Activated naive CD8-positive, alpha-beta T cell treated with anti-CD3 and anti-CD28 coated beads, Interleukin-2, amount 10 ng/mL, durations not matched to agents 7 days and 5 days (primary cell): ENCODE results near the gene KLRC4. TPM values are rescaled to one million over a fixed set of nuclear protein-coding genes. Genes with fewer than 3 reads are reported as not detected.
"Not testable (repeated sequence)": the region's sequence is repeated elsewhere in the genome, so short reads cannot be mapped to it uniquely, and the experiment has no call there.

ENCODE experiments used
- ATAC-seq: fragments of 150-1000 bp; cut with Tn5 transposase; one replicate; pipeline ENCODE4 v1.10.0; 2021; ENCODE audit warnings: low read depth, moderate library complexity
- POLR2A ChIA-PET: fragments of 350-600 bp; sonication (Branson Sonifier 250); formaldehyde crosslinking; loops from one replicate; lab custom pipeline; 2021; ENCODE audit warnings: antibody characterized with exemption; lab: Charles Lee
- DNase-seq: peaks from one replicate; pipeline ENCODE4 v3.0.0; 2021
- H3K27ac Mint-ChIP-seq: one replicate; pipeline ENCODE4 v1.8.0; 2022; ENCODE audit warnings: mild to moderate bottlenecking, mixed read lengths
- H3K27me3 Mint-ChIP-seq: one replicate; pipeline ENCODE4 v1.8.0; 2022; ENCODE audit warnings: mild to moderate bottlenecking, moderate library complexity, mixed read lengths
- H3K36me3 Mint-ChIP-seq: one replicate; pipeline ENCODE4 v1.8.0; 2021; ENCODE audit warnings: mild to moderate bottlenecking, mixed read lengths
- H3K4me1 Mint-ChIP-seq: one replicate; pipeline ENCODE4 v1.8.0; 2021; ENCODE audit warnings: mixed read lengths
- H3K4me3 Mint-ChIP-seq: one replicate; pipeline ENCODE4 v1.8.0; 2022; ENCODE audit warnings: mild to moderate bottlenecking, moderate library complexity, mixed read lengths
- H3K9me3 Mint-ChIP-seq: one replicate; pipeline ENCODE4 v1.8.0; 2021; ENCODE audit warnings: mixed read lengths
- total RNA-seq, 2 experiments: library from RNA; stranded (reverse); gene quantifications; one replicate each; pipeline ENCODE4 v1.2.3, GENCODE V29; 2021

KLRC4 gene
- total RNA-seq, 2 experiments from 2014 or later: 37.8 to 38.4 TPM

DNA sequence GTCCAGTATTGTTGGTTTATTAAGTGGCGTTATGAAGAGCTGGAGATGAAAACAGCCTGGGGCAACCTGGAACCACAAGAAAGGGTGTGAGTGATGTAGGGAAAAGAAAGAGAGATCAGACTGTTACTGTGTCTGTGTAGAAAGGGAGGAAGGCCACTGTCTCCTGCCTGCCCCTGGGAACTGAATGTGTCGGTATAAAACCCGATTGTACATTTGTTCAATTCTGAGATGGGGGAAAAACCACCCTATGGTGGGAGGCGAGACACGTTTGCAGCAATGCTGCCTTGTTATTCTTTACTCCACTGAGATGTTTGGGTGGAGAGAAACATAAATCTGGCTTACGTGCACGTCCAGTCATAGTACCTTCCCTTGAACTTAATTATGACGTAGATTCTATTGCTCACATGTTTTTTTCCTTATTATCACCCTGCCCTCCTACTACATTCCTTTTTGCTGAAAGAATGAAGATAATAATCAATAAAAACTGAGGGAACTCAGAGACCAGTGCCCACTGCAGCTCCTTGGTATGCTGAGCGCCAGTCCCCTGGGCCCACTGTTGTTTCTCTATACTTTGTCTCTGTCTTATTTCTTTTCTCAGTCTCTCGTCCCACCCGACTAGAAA is 14.9 kb downstream of the KLRC4 start:
- H3K4me3 Mint-ChIP-seq: peak overlapping the region; percentile 69
- H3K4me1 Mint-ChIP-seq: peaks cover 61% of the 10 kb centered on the region
- not testable (repeated sequence) for H3K36me3 Mint-ChIP-seq, H3K9me3 Mint-ChIP-seq, H3K27me3 Mint-ChIP-seq
- H3K27ac Mint-ChIP-seq: peak overlapping the region; percentile 94
- DNase-seq: peak; percentile 47
- ATAC-seq: peak; percentile 45
- POLR2A ChIA-PET: interaction anchor here (1.2 to 8.4 kb wide), 9 partner anchors 8 to 639 kb away, joined by 4 to 117 read pairs (median 5); partner anchors contain the start of gene KLRC4

DNA sequence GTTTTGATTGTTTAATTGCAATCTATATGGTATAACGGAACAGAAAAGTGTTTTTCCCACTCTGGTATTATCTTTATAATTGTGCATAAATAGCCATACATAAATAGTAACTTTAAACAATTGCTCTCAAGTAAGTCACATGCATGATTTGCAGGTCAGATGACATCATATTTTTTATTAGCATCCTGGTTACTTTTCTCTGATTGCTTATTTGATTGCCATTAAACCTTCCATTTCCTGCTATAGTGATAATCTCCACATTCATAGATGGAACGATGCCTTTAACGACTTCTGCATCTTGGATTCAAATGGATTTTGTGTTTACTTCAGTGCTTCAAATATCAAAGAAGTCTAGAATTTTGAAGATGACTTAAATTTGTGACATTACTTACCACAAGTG is 16.3 kb downstream of the KLRC4 start:
- H3K4me3 Mint-ChIP-seq: peak overlapping the region; percentile 67
- no peaks in the 10 kb centered on the region for H3K27me3 Mint-ChIP-seq
- peaks cover 11% of the 10 kb centered on the region for H3K36me3 Mint-ChIP-seq
- H3K9me3 Mint-ChIP-seq: no peaks in the 10 kb centered on the region
- peaks cover 59% of the 10 kb centered on the region for H3K4me1 Mint-ChIP-seq
- DNase-seq: no peak
- peak overlapping the region; percentile 76 for H3K27ac Mint-ChIP-seq
- POLR2A ChIA-PET: interaction anchor here (0.7 to 8.4 kb wide), 17 partner anchors 7 to 745 kb away, joined by 3 to 117 read pairs (median 5); partner anchors contain the start of genes CLEC2B and CLEC2D
- no peak for ATAC-seq

DNA sequence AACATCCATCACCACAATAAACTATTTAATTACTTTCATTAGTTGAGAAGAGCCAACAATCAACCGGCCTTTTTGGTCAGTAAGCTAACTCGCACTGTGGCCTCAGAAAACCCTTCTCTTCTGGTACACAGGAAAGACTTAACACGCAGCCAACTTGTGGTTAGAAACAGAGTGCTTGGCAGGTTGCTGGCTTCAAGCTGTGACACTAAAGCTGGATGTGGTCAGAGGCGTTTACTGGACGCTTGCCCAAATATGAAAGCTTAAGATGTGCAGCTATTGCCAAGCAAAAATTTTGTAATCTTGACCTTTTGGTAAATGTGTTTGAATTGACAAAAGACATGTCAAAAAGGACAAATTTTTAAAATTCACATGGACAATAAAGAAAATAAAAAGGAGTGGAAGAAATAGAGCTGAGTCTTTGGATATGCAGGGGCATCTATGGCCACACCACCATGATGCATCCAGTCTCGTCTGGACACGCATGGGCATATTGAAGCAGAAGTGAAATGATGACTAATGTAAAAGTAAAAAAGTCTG is 17.1 kb downstream of the KLRC4 start:
- Mint-ChIP-seq H3K4me3 (peak overlapping the region; percentile 81), H3K36me3 (peaks cover 12% of the 10 kb centered on the region), H3K9me3 (no peaks in the 10 kb centered on the region), H3K27me3 (no peaks in the 10 kb centered on the region), H3K4me1 (peaks cover 54% of the 10 kb centered on the region), H3K27ac (peak overlapping the region; percentile 93)
- DNase-seq: no peak
- POLR2A ChIA-PET: interaction anchor here (0.5 to 8.4 kb wide), 18 partner anchors 10 to 744 kb away, joined by 3 to 117 read pairs (median 4); partner anchors contain the start of genes CD69, CLEC2B and CLEC2D
- peak; percentile 48 for ATAC-seq

DNA sequence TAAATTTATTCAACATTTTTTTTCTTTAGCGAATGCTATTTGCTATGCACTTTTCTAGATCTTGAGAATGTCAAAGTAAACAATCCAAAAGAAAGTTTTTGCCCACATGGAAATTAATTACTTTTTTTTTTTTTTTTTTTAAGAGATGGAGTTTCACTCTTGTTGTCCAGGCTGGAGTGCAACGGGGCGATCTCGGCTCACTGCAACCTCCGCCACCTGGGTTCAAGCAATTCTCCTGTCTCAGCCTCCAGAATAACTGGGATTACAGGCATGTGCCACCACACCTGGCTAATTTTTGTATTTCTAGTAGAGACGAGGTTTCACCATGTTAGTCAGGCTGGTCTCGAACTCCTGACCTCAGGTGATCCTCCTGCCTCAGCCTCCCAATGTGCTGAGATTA is 18.6 kb downstream of the KLRC4 start:
- POLR2A ChIA-PET: interaction anchor here (0.7 to 8.4 kb wide), 9 partner anchors 9 to 635 kb away, joined by 3 to 117 read pairs (median 8); partner anchors contain the start of gene CD69
- DNase-seq: not testable (repeated sequence)
- H3K27ac Mint-ChIP-seq: peak overlapping the region; percentile 81

DNA sequence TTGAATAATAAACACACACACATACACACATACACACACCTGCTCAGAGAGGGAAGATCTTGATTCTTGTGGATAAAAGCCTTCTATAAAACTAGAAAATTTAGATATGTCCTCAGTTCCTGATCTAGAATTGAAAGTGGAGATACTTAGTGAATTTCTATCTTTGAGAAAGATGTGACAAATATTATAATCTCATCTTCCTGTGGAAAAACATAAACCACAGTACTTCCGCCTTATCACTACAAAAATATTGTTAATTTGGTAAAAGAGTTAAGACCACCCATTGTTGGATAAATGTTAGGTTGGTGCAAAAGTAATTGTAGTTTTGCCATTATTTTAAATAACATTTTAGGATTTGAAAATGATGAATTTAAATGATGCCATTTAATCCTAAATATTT is 19.7 kb downstream of the KLRC4 start, which contains the start of gene KLRK1:
Gene KLRK1, minus strand, starts transcription at position 138 of the 400 bp plus-strand sequence. CDS start 1,231 bp downstream, outside the sequence.
- Mint-ChIP-seq H3K36me3 (peaks cover 27% of the 10 kb centered on the region), H3K9me3 (no peaks in the 10 kb centered on the region), H3K4me3 (peak within 1 kb of the TSS; percentile 84), H3K4me1 (peaks cover 51% of the 10 kb centered on the region), H3K27me3 (no peaks in the 10 kb centered on the region), H3K27ac (peak within 1 kb of the TSS; percentile 89)
- DNase-seq (no peak), ATAC-seq (no peak)
- POLR2A ChIA-PET: interaction anchor here (0.9 to 8.4 kb wide), 8 partner anchors 8 to 629 kb away, joined by 3 to 117 read pairs (median 25); partner anchors contain the start of gene CD69

More for the DNA sequence above, 18.6 kb downstream of the KLRC4 start:
- ATAC-seq, H3K27me3 Mint-ChIP-seq, H3K9me3 Mint-ChIP-seq: not testable (repeated sequence)
- H3K4me3 Mint-ChIP-seq: peak overlapping the region; percentile 60
- peaks cover 18% of the 10 kb centered on the region for H3K36me3 Mint-ChIP-seq
- H3K4me1 Mint-ChIP-seq: peaks cover 53% of the 10 kb centered on the region

DNA sequence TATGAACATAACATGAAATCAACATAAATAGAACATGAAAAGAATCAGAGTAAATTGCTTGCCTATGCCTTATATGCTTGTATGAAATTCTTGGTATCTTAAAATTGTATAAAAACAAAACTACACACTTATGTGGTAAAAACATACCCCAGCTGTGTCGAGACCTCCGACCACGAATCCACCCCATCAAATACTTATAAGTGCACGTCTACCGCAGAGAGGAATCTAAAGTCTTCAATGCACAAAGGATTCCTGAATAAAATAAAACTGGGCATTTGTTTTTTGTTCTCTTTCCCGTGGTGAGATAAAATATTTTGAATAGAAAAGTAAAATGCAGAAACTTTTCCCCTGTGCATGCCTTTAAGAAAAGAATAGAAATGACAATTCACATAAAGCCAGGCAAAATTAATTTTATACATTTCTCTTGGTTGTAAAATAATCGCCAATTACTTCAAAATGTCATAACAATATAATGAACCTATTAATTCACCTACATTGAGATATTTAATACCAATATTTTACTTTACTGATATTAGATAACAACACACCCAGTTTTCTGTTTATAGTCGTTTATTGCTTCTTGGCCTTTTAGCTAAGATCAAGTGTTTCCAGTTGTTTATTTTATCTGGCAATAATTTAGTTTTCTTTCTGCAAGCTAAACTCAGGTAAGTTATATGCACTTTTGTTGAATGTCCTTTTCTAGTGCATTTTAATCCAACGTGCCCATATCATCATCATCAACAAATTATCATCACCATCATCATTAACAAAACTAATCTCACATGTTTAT is 20.7 kb downstream of the KLRC4 start:
- no peaks in the 10 kb centered on the region for H3K27me3 Mint-ChIP-seq
- no peaks in the 10 kb centered on the region for H3K9me3 Mint-ChIP-seq
- H3K4me3 Mint-ChIP-seq: peak overlapping the region; percentile 84
- peaks cover 53% of the 10 kb centered on the region for H3K4me1 Mint-ChIP-seq
- DNase-seq (no peak), ATAC-seq (no peak)
- peaks cover 36% of the 10 kb centered on the region for H3K36me3 Mint-ChIP-seq
- H3K27ac Mint-ChIP-seq: peak overlapping the region; percentile 89
- POLR2A ChIA-PET: interaction anchor here (0.9 to 5.5 kb wide), 13 partner anchors 7 to 720 kb away, joined by 3 to 87 read pairs (median 9); partner anchors contain the start of genes CD69 and CLEC2D

DNA sequence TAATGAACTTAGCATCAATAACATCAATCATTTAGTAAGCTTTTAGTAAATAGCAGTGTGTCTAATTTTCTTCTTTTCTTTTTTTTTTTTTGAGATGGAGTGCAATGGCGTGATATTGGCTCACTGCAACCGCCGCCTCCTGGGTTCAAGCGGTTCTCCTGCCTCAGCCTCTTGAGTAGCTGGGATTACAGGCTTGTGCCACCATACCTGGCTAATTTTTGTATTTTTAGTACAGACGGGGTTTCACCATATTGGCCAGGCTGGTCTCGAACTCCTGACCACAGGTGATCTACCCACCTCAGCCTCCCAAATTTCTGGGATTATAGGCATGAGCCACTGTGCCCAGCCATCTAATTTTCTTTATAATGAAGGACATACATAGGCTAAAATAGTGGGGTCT is 22.1 kb downstream of the KLRC4 start:
- peaks cover 46% of the 10 kb centered on the region for H3K36me3 Mint-ChIP-seq
- H3K4me1 Mint-ChIP-seq: peaks cover 51% of the 10 kb centered on the region
- DNase-seq: not testable (repeated sequence)

DNA sequence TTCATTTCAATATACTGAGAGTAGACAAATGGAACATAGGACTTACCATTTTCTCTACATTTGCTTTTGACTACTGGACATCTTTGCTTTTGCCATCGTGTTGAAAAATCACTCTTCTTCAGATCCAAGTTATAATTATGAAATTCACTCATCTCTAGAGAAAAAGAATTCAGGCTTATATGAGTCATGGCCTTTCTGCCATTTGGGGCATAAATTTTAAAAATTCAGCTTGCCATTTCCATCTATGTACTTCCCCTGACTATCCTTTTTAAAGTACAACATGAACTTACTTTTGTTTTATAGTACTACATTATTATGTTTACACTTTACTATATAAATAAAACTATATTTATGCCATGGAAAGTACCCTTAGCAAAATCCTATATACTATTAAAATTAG is 22.7 kb downstream of the KLRC4 start:
- Mint-ChIP-seq H3K36me3 (peaks cover 52% of the 10 kb centered on the region), H3K4me1 (peaks cover 52% of the 10 kb centered on the region), H3K27me3 (no peaks in the 10 kb centered on the region), H3K9me3 (no peaks in the 10 kb centered on the region), H3K4me3 (peak overlapping the region; percentile 84), H3K27ac (peak overlapping the region; percentile 89)
- ATAC-seq (no peak), DNase-seq (no peak)
- POLR2A ChIA-PET: interaction anchor here (0.6 to 5.5 kb wide), 17 partner anchors 9 to 1972 kb away, joined by 3 to 87 read pairs (median 9); partner anchors contain the start of genes CLEC2B and GABARAPL1

More for the DNA sequence above, 22.1 kb downstream of the KLRC4 start:
- POLR2A ChIA-PET: interaction anchor here (0.6 to 5.5 kb wide), 18 partner anchors 8 to 714 kb away, joined by 3 to 87 read pairs (median 8); partner anchors contain the start of genes CD69, CLEC2B and GABARAPL1
- ATAC-seq, H3K27me3 Mint-ChIP-seq, H3K9me3 Mint-ChIP-seq: not testable (repeated sequence)
- Mint-ChIP-seq H3K4me3 (peak overlapping the region; percentile 84), H3K27ac (peak overlapping the region; percentile 89)

DNA sequence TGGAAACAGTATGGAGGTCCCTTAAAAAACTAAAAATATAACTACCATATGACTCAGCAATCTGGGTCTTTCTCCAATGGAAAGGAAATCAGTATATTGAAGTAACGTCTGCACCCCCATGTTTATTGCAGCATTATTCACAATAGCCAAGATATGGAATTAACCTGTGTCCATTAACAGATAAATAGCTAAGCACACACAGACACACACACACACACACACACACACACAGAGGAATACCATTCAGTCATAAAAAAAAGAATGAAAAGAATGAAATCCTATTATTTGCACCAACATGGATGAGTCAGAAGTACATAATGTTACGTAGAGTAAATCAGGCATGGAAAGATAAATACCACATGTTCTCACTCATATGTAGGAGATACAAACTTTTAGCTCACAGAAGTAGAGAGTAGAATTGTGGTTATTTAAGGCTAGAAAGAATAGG is 24.4 kb downstream of the KLRC4 start:
- Mint-ChIP-seq H3K4me3 (peak overlapping the region; percentile 84), H3K4me1 (peaks cover 61% of the 10 kb centered on the region), H3K9me3 (no peaks in the 10 kb centered on the region), H3K36me3 (peaks cover 63% of the 10 kb centered on the region), H3K27ac (peak overlapping the region; percentile 88), H3K27me3 (no peaks in the 10 kb centered on the region)
- DNase-seq (no peak), ATAC-seq (peak; percentile 43)
- POLR2A ChIA-PET: interaction anchor here (0.6 to 5.5 kb wide), 17 partner anchors 11 to 729 kb away, joined by 3 to 87 read pairs (median 4); partner anchors contain the start of genes CD69, GABARAPL1 and KLRC4

DNA sequence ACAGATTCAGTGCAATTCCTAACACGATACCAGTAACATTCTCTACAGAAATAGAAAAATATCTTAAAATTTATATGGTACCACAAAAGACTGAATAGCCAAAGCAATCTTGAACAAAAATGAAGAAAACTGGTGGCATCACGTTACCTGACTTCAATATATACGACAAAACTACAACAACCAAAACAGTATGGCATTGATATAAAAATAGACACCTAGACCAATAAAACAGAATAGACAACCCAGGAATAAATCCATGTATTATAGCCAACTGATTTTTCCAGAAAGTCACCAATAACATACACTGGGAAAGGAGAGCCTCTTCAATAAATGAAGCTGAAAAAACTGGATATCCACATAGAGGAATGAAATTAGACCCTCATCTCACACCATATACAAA is 25.4 kb downstream of the KLRC4 start:
- Mint-ChIP-seq H3K36me3 (peaks cover 64% of the 10 kb centered on the region), H3K4me1 (peaks cover 57% of the 10 kb centered on the region), H3K4me3 (peak overlapping the region; percentile 84), H3K27ac (peak overlapping the region; percentile 88), H3K27me3 (no peaks in the 10 kb centered on the region), H3K9me3 (no peaks in the 10 kb centered on the region)
- POLR2A ChIA-PET: interaction anchor here (0.9 to 5.5 kb wide), 7 partner anchors 12 to 623 kb away, joined by 3 to 87 read pairs (median 9); no protein-coding TSS in a partner anchor
- no peak for DNase-seq
- ATAC-seq: no peak

DNA sequence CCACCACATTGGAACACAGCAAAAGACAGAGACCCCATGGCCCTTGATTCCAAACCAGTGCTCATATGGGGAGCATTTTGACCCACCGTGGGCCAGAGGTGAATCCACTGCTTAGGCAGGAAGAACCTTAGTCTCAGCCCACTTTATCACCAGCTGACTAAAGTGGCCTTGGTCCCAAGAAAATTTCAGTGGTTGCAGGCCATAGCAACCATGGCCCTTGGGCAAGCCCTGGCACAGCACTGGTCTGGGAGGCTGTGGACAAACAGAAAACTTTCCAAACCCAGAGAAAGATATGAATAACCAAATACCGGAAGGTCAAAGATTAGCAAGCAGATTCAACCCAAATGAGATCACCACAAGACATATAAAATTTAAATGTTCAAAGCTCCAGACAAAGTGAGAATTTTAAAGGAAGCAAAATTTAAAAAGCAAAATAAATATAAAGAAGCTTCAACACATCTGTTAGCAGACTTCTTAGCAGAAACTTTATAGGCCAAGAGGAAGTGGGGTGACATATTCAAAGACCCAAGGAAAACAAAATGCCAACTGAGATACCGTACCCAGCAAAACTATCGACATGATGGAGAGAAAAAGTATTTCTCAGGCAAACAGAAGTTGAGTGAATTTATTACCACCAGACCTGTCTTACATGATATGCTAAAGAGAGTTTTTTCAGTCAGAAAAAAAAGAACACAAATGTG is 27.5 kb downstream of the KLRC4 start:
- Mint-ChIP-seq H3K27ac (peak overlapping the region; percentile 95), H3K36me3 (peaks cover 70% of the 10 kb centered on the region)
- POLR2A ChIA-PET: interaction anchor here (0.6 to 2.3 kb wide), 12 partner anchors 8 to 621 kb away, joined by 3 to 29 read pairs (median 5); partner anchors contain the start of genes CD69, KLRC4 and KLRK1

DNA sequence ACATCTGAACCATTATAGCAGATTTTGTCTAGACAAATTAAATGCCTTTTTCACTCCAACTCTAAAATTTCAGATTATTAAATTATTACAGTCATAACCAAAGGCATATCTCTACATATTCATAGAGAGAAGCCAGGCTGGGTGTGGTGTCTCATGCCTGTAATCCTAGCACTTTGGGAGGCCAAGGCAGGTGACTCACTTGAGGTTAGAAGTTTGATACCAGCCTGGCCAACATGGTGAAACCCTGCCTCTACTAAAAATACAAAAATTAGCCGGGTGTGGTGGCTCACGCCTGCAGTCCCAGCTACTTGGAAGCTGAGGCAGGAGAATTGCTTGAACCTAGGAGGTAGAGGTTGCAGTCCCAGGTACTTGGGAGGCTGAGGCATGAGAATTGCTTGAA is 30.8 kb downstream of the KLRC4 start:
- Mint-ChIP-seq H3K4me1 (peaks cover 55% of the 10 kb centered on the region), H3K36me3 (peaks cover 62% of the 10 kb centered on the region), H3K27ac (peak overlapping the region; percentile 62)
- DNase-seq, H3K9me3 Mint-ChIP-seq, H3K27me3 Mint-ChIP-seq, ATAC-seq, H3K4me3 Mint-ChIP-seq, POLR2A ChIA-PET: not testable (repeated sequence)

More for the DNA sequence above, 27.5 kb downstream of the KLRC4 start:
- H3K9me3 Mint-ChIP-seq: no peaks in the 10 kb centered on the region
- H3K4me3 Mint-ChIP-seq: peak overlapping the region; percentile 84
- H3K27me3 Mint-ChIP-seq: no peaks in the 10 kb centered on the region
- ATAC-seq: peak; percentile 17
- H3K4me1 Mint-ChIP-seq: peaks cover 60% of the 10 kb centered on the region
- DNase-seq: no peak
